Umbilical cord (tissue), 2 donors: Measurements from ENCODE around the gene CTXND2. TPM values are rescaled to one million over a fixed set of nuclear protein-coding genes. Genes with fewer than 3 reads are reported as not detected.
"Not testable (repeated sequence)": the region's sequence is repeated elsewhere in the genome, so short reads cannot be mapped to it uniquely, and the experiment has no call there.

Experiments
- DNase-seq: peaks from one replicate; pipeline ENCODE4 v3.0.0-alpha.2; 2015; ENCODE audit warnings: low spot score
- total RNA-seq: library from RNA; depleted of rRNA; stranded (reverse); fragments of >200 nt; gene quantifications from one replicate; pipeline ENCODE4 v1.2.3, GENCODE V29; 2014; ENCODE audit warnings: low replicate concordance; ENCODE audit not compliant: insufficient read depth

Gene CTXND2
- total RNA-seq, 1 donor from 2014 or later: not detected

DNA sequence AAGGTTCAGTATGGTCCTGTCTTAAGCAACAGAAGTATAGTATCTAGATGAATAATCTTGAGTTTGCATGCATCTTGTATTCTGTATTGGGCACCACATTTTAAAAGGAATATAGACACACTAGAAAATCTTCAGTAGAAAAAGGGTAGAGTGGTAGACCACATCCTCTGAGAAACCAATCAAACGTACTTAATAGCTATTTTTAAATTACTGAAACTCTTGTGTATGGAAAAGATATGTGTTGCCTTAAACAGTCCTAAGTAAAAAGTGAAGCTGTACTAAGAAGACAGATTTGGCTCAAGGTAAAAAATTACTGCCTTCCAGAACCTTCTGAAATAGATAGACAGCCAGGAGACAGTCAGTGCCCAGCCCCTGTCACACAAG is 3.1 kb downstream of the CTXND2 start:
- no peak for DNase-seq

DNA sequence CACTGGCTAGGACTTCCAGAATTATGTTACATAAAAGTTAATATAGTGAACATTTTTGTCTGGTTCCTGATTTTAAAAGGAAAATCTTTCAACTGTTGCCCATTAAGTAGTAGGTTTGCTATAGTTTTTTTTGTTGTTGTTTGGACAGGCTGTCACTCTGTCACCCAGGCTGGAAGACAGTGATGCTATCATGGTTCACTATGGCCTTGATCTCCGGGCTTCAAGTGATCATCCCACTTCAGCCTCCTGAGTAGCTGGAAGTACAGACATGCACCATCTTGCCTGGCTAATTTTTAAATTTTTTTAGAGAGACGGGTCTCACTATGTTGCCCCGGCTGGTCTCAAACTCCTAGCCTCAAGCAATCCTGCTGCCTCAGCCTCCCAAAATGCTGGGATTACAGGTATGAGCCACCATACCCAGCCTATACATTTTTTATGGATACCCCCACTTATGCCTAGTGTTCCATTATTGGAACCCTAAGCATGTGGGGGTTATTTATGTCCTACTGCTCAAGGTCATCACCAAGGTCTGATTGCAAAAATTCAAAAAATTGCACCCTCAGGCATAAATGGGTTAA is 6.5 kb downstream of the CTXND2 start:
- no peak for DNase-seq

DNA sequence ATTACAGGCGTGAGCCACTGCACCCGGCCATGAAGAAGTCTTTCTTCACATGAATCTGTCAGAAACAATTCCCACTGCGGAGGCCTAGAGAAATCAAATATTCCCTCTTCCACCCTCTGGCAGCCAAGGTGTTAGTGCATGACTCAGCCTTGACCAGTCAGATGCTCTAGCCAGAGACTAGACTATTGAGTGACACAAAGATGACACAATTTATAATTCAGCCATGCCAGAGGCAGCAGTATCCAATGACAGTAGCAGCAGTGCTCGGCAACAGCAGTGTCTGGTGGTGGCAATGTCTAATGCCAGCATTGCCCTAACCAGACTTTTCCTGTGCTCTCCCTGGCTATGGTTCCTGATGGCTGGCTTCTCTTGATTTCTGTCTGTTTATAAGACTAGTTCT is 8.7 kb downstream of the CTXND2 start:
- DNase-seq: no peak

DNA sequence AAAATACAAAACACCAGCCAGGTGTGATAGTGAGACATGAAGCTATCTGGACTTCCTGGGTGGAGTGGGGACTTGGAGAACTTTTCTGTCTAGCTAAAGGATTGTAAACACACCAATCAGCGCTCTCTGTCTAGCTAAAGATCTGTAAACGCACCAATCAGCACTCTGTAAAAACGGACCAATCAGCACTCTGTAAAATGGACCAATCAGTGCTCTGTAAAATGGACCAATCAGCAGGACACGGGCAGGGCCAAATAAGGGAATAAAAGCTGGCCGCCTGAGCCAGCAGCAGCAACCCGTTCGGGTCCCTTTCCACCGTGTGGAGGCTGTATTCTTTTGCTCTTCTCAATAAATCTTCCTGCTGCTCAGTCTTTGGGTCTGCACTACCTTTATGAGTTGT is 12.9 kb downstream of the CTXND2 start:
- DNase-seq: not testable (repeated sequence)

DNA sequence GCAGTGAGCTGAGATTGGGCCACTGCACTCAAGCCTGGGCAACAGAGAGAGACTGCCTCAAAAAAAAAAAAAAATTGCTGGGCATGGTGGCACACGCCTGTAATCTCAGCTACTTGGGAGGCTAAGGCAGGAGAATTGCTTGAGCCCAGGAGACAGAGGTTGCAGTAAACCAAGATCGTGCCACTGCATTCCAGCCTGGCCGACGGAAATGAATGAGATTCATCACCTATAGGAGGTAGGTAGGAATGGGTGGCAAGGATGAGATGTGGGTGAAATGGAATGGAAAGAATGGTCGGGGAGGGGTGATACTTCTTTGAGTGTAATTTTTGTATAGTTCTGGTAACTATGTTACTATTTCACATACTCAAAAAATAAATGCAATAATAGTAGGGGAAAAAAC is 15.4 kb downstream of the CTXND2 start:
- no peak for DNase-seq

DNA sequence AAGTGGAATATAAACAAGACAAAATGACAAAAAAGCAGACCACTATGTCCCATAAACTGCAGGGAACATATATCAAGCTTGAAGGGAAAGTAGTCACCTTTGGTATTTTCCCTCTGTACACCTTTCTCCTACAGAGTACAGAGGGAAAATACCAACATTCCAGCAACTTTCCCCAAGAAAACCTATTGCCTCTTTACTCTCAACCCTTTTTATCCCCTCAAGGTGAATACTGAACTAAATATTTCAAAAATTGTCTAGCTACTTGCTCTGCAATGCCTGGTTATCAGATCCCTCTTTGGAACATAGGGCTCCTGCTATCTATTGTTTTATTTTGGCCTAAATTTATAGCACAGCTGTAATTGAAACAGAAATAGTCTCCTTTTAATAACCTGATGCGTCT is 15.8 kb downstream of the CTXND2 start:
- DNase-seq: no peak

DNA sequence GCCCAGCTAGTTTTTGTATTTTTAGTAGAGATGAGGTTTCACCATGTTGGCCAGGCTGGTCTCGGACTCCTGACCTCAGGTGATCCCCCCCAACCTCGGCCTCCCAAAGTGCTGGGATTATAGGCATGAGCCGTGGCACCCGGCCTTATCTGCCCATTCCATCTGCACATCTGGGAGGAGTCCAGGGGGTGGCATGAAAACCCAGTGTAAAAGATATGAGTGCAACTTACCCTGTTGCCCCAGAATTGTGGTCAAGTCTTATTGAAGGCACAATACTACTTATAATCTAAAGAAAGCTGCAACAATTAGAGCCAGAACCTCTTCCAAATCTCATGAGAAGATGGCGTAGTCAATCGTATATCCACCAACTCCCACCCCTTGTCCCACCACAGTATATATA is 18.4 kb downstream of the CTXND2 start:
- no peak for DNase-seq

DNA sequence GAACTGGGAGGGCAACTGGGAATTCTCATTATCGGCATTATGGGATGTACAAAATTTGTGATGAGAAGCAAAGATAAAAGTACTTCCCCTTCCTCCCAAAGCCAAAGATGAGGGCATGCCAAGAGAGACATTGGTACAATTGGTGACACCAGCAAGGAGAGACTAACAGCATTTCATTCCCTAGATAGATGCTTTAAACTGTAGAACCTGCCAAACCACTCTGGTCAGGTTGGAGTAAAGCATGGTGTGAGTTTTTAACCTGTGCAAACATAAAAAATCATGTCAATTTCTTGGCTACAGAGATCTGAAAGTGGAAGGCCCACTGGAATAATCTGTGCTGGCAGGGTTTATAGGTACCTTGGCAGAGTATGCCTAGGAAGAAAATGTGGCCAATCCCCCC is 19.4 kb downstream of the CTXND2 start:
- DNase-seq: no peak

DNA sequence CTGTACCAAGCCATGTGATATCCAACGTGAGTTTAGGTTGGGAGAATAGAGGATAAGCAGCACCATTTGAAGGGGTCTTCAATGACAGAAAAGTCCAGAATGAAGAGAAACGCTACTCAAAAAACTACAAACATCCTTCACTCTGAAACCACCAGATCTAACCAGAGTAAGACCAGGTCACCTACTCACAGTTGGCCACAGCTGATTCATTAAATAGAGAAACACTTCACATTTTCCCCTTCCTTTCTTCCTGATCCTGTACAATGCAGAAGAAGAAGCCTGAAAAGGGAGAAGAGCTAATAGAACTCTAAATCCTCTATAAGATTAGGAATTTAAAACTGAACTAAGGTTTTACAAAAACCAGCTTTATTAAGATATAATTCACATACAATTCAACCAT is 19.9 kb downstream of the CTXND2 start:
- no peak for DNase-seq

DNA sequence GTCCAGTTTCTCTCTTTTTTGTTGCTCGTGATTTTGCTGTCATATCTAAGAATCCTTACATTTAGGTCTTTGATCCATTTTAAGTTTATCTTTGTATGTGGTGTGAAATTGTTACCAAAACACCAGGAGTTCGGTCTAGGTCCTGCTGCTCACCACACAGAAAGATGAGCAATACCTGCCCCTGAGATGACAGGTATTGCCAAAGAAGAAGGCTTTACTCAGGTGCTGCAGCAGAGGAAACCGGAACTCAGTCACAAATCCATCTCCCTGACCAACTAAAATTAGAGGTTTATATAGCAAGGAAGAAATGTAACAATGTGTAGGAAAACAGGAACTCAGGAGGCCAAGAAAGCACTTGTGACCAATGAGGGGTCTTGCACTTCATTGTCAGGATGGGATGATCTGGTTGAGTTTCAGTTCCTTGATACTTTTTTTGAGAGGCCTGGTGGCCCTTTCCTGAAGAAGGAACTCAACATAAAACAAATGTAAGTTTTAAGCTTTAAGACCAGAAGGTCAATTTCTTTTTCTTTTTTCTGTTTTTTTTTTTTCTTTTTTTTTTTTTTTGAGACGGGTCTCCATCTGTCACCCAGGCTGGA is 22.7 kb downstream of the CTXND2 start:
- no peak for DNase-seq

DNA sequence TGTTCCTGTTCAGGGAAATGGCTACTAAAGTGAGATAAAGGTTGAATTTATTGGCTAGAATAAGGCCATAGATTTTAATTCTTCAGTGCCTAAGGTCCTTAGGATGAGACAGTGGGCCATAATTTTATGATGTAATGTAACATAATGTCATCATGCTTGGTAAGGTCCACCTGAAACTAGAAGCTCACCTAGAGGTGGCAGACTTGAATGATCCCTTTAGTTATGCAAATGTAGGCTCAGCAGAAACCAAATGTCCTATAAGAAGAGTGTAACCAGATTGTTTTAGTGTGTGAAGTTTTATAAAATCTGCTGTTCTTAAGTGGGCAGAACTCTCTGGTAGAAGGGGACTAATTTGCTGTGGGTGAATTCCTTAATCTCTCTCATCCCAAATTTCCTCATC is 25.7 kb downstream of the CTXND2 start:
- no peak for DNase-seq

DNA sequence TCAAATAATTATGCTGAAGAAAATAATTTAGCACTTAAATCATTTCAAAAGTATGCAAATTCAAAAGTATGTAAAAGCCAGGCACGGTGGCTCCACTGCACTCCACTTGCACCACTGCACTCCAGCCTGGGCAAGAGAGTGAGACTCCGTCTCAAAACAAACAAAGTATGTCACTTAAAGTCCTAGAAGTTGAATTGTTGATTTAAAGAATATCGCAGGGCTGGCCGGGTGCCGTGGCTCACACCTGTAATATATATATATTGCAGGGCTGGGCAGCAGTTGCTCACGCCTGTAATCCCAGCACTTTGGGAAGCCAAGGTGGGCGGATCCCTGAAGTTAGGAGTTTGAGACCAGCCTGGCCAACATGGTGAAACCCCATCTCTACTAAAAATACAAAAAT is 30.5 kb downstream of the CTXND2 start:
- no peak for DNase-seq

DNA sequence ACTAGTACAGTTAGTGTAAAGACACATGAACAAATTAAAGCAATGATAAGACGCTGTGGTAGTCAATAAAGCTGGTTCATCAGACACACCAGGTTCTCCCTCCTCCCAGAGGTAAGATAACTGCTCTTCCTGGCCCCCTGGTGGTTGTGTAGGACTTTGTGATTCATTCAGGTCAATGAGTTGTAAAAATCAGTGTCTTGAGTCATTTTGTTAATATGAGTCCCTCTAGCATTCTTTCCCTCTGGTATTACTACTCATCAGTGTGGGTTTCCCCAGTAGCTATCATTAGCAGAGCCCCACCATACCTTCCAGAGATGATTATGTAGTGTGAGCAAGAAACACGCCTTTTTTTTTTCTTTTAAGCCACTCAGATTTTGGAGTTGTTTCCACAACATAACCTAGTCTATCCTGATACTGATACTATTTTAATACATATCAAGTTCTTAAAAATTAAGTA is 35.6 kb downstream of the CTXND2 start:
- peak; percentile 70 for DNase-seq

DNA sequence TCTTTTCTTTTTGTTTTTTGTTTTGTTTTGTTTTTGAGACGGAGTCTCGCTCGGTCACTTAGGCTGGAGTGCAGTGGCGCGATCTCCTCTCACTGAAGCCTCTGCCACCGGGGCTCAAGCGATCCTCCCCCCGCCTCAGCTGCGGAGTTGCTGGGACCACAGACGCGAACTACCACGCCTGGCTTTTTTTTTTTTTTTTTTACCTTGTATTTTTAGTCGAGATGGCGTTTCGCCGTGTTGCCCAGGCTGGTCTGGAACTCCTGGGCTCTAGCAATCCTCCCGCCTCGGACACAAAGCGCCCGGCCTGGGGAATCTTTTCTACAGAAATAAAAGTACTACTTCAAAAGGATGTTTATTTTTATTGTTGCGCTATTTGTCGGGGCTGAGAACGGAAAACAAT is 38.1 kb downstream of the CTXND2 start:
- no peak for DNase-seq

DNA sequence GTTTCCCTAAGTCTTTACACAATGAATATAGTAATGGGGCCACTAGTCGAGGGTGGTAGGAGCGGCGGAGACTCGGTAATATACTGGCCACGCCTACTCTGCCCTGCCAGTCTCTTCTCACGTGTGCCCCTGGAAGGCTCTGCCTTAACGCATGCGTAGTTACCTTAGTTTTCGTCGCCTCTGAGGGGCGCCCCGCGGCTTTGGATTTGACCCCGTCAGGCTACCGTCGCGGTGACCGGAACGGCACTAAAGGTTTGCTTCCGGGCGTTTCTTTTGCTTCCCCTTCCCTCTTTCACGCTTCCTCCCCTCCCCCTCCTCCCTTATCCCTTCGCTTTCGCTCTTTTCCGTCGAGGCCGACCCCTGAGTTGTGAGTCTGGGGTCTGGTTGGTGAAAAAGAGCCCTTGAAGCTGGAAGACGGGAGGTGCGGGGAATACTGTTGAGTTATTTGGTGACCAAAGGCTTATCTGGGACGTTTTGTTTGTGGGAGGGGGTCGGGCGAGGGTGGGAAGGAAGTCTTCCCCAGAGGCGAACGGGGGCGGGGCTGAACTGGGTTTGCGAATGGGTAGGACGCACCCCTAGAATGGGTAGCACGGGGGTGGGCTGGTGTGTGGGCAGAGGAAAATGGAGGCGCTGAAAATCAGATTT is 39.3 kb downstream of the CTXND2 start, which contains the start of gene SETDB1:
TSS of gene SETDB1 (plus strand) at position 267 of the 645 bp plus-strand sequence. CDS start 1,352 bp downstream, outside the sequence.
- DNase-seq: peak; percentile 98

DNA sequence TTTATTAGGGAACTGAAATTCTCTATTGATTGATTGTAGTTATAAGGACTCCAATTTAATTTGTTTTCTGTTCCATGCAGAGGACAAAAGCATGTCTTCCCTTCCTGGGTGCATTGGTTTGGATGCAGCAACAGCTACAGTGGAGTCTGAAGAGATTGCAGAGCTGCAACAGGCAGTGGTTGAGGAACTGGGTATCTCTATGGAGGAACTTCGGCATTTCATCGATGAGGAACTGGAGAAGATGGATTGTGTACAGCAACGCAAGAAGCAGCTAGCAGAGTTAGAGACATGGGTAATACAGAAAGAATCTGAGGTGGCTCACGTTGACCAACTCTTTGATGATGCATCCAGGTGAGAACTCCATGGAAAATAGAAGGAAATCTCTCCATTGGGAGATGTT is 40.7 kb downstream of the CTXND2 start:
- DNase-seq: no peak

DNA sequence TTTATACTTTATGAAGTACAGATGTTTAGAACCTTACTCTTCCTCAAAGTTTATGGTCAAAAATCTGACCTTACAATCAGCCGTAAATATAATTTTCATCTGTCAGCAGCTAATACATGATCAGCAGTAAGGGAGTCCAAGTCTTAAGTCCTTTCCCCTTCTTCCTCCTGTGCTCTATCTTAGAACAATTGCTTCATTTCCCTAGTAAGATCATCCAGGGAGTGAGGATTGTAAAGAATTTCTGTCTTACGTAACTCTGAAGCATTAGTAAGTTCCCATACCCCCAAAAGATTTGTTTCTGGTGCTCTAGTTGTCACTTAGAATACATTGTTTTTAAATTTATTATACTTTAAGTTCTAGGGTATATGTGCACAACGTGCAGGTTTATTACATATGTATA is 41.4 kb downstream of the CTXND2 start:
- no peak for DNase-seq

DNA sequence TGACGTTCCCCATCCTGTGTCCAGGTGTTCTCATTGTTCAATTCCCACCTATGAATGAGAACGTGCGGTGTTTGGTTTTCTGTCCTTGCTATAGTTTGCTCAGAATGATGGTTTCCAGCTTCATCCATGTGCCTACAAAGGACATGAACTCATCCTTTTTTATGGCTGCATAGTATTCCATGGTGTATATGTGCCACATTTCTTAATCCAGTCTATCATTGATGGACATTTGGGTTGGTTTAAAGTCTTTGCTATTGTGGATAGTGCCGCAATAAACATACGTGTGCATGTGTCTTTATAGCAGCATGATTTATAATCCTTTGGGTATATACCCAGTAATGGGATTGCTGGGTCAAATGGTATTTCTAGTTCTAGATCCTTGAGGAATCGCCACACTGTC is 41.8 kb downstream of the CTXND2 start:
- DNase-seq: not testable (repeated sequence)

DNA sequence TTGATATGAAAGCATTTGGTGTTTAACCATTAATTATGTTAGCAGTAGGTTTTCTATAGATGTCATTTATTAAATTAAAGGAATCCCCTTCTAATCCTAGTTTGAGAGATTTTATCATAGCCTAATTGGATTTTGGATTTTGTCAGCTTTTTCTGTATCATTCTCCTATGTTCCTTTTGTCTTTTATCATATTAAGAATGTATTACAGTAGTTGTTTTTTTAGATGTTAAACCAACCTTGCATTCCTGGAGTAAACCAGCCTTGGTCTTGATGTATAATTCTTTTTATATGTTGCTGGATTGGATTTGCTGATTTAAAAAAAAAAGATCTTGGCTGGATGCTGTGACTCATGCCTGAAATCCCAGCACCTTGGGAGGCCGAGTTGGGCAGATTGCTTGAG is 44.8 kb downstream of the CTXND2 start:
- DNase-seq: no peak

DNA sequence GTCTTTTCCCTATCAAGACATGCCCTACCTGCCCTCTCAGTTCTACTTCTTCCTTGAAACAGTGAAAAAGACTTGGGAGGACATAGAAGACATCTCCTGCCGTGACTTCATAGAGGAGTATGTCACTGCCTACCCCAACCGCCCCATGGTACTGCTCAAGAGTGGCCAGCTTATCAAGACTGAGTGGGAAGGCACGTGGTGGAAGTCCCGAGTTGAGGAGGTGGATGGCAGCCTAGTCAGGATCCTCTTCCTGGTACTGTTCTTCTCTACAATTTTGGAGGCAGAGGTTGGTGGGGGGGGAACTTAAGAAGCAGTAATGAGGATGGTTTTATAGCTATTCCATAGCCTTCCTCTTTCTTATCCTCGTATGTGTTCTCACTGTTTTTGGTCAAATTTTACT is 57.9 kb downstream of the CTXND2 start:
- no peak for DNase-seq

DNA sequence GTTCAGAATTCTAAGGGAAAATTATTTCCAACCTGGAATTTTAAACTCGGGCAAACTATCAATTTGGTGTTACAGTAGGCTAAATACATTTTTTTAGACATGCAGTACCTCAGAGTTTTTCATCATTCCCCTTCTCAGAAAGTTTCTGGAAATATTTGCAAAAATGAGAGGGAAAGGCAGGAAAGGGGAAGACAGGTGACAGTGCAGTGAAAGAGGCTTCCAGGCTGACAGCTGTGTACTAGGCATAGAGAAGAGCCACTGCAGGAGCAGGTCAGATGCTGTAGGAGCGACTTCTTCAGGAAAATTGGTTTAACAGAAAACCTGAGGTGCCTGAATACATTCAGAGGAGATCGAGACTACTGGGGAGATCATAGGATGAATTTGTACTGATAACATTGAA is 67.8 kb downstream of the CTXND2 start:
- DNase-seq: no peak

DNA sequence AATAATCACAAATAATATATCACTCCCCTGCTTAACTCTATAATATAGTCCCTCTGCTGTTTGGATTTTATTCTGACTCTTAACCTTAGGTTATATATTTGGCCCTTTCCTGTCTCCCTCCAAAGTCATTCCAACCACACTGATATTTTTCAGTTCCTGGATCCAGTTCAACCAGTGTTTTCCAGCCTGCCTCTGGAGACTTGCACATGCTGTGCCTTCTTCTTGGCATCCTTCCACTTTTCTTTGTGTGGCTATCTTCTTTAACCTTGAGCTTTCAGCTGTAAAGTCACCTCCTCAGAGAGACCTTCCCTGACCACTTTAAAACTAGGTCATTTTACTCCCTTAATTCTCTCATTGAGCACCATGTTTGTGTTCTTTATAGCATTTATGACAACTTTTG is 68.3 kb downstream of the CTXND2 start:
- no peak for DNase-seq

DNA sequence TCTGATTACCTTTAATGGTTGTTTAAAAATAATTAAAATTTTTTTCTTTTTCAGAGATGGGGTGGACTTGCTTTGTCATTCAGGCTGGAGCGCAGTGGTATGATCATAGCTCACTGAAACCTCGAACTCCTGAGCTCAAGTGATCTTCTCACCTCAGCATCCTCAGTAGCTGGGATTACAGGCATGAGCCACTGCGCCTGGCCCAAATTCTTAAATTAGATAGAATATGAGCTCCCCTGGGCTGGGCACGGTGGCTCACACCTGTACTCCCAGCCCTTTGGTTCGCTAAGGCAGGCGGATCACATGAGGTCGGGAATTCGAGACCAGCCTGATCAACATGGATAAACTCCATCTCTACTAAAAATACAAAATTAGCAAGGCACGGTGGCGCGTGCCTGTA is 70.7 kb downstream of the CTXND2 start:
- DNase-seq: no peak
